ENCODE results near the gene MEF2B.
A peak's percentile ranks its signal among the peaks of the same experiment; 100 is the strongest.
"Not testable (repeated sequence)": the region's sequence is repeated elsewhere in the genome, so short reads cannot be mapped to it uniquely, and the experiment has no call there.

Gene MEF2B

DNA sequence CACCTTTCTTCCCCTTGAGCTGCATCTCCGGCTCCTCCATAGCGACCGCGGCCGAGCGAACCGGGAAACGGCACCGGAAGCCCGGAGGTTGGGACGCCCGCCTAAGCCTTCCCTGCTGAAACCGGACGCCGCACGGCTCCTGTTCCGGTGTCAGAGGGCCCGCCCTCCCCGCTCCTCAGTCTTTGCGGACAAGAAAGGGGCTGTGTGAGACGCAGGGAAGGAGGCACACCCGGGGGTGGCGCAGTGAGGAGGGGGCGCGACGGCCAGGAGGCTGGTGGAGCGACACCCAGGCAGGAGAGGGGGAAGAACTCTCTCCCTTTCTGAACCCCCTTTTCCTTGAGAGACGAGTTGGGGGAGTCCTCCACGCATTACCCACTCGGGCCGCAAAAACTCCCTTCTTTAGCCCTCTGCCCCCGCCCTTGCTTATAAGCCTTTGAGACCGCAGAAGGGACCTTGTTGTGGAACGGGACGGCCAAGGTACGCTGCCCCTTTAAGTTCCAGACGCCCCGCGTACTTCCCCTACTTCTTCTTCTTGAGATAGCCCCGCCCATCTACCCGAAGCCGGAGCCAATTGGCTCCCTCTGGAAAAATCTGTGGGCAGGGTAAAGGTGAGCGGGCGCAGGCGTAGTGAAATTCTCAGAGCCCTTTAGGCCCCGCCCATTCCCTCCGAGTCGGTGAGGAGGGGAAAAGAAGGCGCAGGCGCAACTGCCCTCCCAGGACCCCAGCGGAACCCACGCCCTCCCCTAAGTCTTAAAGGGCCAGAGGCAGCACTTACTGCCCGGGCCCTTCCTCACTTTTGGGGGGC, 22.2 kb upstream of the MEF2B start, which contains the start of the genes BORCS8 and RFXANK:
TSS of gene BORCS8 (minus strand) at position 75 of the 805 bp plus-strand sequence. CDS start at position 40, 35 bp downstream.
TSS of gene RFXANK (plus strand) at position 181 of the 805 bp plus-strand sequence. CDS start 1,689 bp downstream, outside the sequence.
- no peaks in the 10 kb centered on the region for H3K4me1 ChIP-seq (ENCODE audit: control insufficient read depth, insufficient read depth, low read length)
- H3K9ac ChIP-seq (ENCODE audit: low read depth, low read length), result peak within 1 kb of the TSS; percentile 80
- H3K27me3 ChIP-seq (ENCODE audit: control insufficient read depth, insufficient read depth, low read length), result no peaks in the 10 kb centered on the region
- H3K4me3 ChIP-seq (ENCODE audit: low read depth, low read length), result peak within 1 kb of the TSS; percentile 88
- H3K9me3 ChIP-seq (ENCODE audit: control insufficient read depth, insufficient read depth, low read length), result no peaks in the 10 kb centered on the region
- H3K27ac ChIP-seq (ENCODE audit: low read depth, low read length), result peak within 1 kb of the TSS; percentile 97
- peaks cover 19% of the 10 kb centered on the region for H3K36me3 ChIP-seq (ENCODE audit: control insufficient read depth, insufficient read depth, low read length)

DNA sequence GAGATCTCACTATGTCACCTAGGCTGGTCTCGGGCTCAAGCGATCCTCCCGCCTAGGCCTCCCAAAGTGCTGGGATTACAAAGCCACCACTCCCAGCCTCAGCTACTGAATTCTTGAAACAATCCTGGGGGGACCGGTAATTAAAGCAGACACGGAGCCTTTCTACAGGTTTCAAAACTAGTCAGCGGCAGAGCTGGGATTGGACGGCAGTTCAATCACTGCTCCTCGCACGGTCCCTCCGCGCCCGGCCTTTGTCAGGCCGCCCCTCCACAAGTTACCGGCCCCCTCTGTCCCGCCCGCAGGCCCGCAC, 21.7 kb upstream of the MEF2B start:
- no peaks in the 10 kb centered on the region for H3K27me3 ChIP-seq (ENCODE audit: control insufficient read depth, insufficient read depth, low read length)
- H3K27ac ChIP-seq (ENCODE audit: low read depth, low read length), result peak overlapping the region; percentile 97
- peaks cover 14% of the 10 kb centered on the region; the same call in 1 of the 2 replicates for H3K36me3 ChIP-seq (ENCODE audit: control insufficient read depth, insufficient read depth, low read length)
- H3K9me3 ChIP-seq (ENCODE audit: control insufficient read depth, insufficient read depth, low read length), result no peaks in the 10 kb centered on the region
- peak overlapping the region; percentile 80 for H3K9ac ChIP-seq (ENCODE audit: low read depth, low read length)
- H3K4me3 ChIP-seq (ENCODE audit: low read depth, low read length), result peak overlapping the region; percentile 88
- no peaks in the 10 kb centered on the region for H3K4me1 ChIP-seq (ENCODE audit: control insufficient read depth, insufficient read depth, low read length)

DNA sequence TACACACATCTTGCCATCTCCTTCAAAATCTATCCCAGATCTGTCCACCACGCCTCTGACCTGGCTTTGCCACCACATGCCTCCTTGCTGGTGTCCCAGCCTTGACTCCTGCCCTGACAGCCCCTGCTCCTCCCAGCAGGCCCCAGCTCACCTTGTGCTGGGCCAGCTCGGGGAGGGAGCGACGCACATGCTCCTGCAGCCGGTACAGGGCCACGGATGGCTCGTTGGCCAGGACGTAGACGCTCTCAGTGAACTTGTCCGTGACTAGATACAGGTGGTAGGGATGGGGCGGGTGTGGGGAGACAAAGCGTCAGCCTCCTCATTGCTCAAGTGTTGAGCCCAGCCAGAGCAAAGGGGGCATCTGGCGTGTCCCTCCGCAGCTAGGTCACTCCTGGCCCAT, 16.7 kb upstream of the MEF2B start:
- Histone ChIP-seq H3K36me3 (ENCODE audit: control insufficient read depth, insufficient read depth, low read length) (peaks cover 11% of the 10 kb centered on the region), H3K4me3 (ENCODE audit: low read depth, low read length) (no peak overlapping the region), H3K9ac (ENCODE audit: low read depth, low read length) (no peak overlapping the region), H3K4me1 (ENCODE audit: control insufficient read depth, insufficient read depth, low read length) (no peaks in the 10 kb centered on the region), H3K9me3 (ENCODE audit: control insufficient read depth, insufficient read depth, low read length) (no peaks in the 10 kb centered on the region), H3K27me3 (ENCODE audit: control insufficient read depth, insufficient read depth, low read length) (no peaks in the 10 kb centered on the region), H3K27ac (ENCODE audit: low read depth, low read length) (no peak overlapping the region)

- H3K27ac ChIP-seq (ENCODE audit: low read depth, low read length), result no peak overlapping the region
- H3K4me3 ChIP-seq (ENCODE audit: low read depth, low read length), result no peak overlapping the region
- H3K9me3 ChIP-seq (ENCODE audit: control insufficient read depth, insufficient read depth, low read length), result no peaks in the 10 kb centered on the region
- H3K36me3 ChIP-seq (ENCODE audit: control insufficient read depth, insufficient read depth, low read length), result peaks cover 11% of the 10 kb centered on the region
- no peak overlapping the region for H3K9ac ChIP-seq (ENCODE audit: low read depth, low read length)
- H3K4me1 ChIP-seq (ENCODE audit: control insufficient read depth, insufficient read depth, low read length), result no peaks in the 10 kb centered on the region
- no peaks in the 10 kb centered on the region for H3K27me3 ChIP-seq (ENCODE audit: control insufficient read depth, insufficient read depth, low read length)
Observed at GRCh38 chr19:19185853-19186740, 16.0 kb upstream of the MEF2B start.

DNA sequence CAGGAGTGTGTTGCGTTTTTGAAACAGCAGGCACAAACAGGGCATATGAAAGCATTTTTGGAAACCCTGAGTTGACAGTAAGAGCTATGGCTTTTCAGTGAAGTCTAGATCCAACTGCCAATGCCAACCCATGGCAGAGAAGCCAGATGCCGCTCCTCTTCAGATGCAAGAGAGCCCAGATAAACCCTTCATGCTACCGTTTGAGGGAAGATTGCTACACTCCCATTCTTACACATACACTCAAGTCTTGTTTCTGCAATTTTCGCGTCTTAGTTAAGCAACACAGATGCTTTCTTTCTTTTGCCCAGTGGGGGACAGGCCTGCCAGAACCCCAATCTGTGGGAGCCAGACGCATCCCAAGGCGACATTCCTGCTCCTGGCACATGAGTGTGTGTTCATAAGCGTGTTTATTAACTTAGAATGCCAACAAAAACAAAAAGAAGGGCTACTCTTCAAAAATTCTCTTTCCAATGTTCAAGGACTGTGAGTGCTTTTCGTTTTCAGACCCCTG, 11.5 kb upstream of the MEF2B start:
- H3K4me3 ChIP-seq (ENCODE audit: low read depth, low read length), result no peak overlapping the region
- no peaks in the 10 kb centered on the region for H3K27me3 ChIP-seq (ENCODE audit: control insufficient read depth, insufficient read depth, low read length)
- no peaks in the 10 kb centered on the region for H3K9me3 ChIP-seq (ENCODE audit: control insufficient read depth, insufficient read depth, low read length)
- H3K27ac ChIP-seq (ENCODE audit: low read depth, low read length), result no peak overlapping the region
- H3K4me1 ChIP-seq (ENCODE audit: control insufficient read depth, insufficient read depth, low read length), result no peaks in the 10 kb centered on the region
- peaks cover 11% of the 10 kb centered on the region for H3K36me3 ChIP-seq (ENCODE audit: control insufficient read depth, insufficient read depth, low read length)
- H3K9ac ChIP-seq (ENCODE audit: low read depth, low read length), result no peak overlapping the region

DNA sequence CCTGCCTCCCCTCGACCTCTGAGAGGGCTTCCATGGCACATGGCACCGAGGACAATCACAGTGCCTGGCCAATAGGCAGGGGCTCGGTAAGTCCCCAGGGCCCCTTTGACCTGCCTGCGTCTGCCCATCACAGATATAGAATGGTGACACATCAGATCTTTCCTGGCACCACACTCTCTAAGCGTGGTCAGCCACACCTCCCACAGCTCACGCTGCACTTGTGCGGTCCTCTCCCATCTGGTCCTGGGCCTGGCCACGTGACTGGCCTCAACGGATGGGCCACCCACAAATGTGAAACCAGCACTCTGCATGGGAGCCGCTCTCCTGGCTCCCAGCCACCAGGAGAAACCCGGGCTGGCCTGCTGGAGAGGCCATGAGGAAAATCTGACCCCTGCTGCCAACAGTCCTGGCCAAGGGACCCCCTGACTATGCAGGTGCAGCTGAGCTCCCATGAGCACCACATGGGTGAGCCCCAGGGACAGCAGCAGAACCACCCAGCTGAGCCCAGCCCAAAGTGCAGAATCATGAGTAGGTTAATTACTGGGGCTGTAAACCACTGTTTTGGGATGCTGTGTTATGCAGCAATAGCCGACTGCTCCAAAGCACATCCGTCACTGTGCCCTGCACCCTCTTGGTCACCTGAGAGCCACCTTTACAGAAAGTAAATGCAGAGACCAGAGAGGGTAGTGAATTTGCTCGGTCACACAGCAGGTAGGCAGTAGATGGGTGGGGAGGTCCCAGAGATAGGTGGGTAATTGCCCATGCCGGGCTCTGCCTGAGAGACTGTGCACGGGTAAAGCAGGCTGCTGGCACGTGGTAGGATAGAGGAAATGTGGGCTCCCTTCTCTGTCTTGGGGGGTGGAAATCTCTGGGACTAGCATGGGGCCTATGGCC, 9.7 kb upstream of the MEF2B start:
- no peak overlapping the region for H3K9ac ChIP-seq (ENCODE audit: low read depth, low read length)
- H3K27ac ChIP-seq (ENCODE audit: low read depth, low read length), result no peak overlapping the region
- no peaks in the 10 kb centered on the region for H3K9me3 ChIP-seq (ENCODE audit: control insufficient read depth, insufficient read depth, low read length)

DNA sequence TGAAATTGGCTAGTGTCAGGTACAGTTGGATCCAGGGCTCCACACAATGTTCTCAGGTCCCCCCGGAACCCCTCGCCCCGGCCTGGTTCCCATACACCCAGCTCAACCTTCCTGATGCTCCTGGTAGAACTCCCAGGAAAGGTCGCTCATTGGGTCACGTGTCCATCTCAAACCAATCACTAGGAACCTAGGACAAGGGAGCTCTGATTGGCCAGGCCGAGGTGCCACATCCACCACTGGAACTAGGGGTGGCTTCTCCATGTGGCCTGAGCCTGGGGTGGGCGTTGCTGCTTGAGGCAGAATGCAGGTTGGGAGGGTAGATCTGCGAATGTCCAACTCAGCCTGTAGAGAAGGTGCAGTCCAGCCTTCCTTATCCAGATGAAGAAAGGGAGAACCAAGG, 6.9 kb upstream of the MEF2B start:
- Histone ChIP-seq H3K27ac (ENCODE audit: low read depth, low read length) (no peak overlapping the region), H3K9me3 (ENCODE audit: control insufficient read depth, insufficient read depth, low read length) (no peaks in the 10 kb centered on the region), H3K36me3 (ENCODE audit: control insufficient read depth, insufficient read depth, low read length) (peaks cover 1% of the 10 kb centered on the region; the same call in 1 of the 2 replicates), H3K4me3 (ENCODE audit: low read depth, low read length) (no peak overlapping the region), H3K9ac (ENCODE audit: low read depth, low read length) (no peak overlapping the region), H3K27me3 (ENCODE audit: control insufficient read depth, insufficient read depth, low read length) (0 out of 2 replicates have a peak, but pooled peaks cover 3% of the 10 kb centered on the region), H3K4me1 (ENCODE audit: control insufficient read depth, insufficient read depth, low read length) (peaks cover 5% of the 10 kb centered on the region)

More for the DNA sequence above, 9.7 kb upstream of the MEF2B start:
- Histone ChIP-seq H3K4me3 (ENCODE audit: low read depth, low read length) (no peak overlapping the region), H3K27me3 (ENCODE audit: control insufficient read depth, insufficient read depth, low read length) (no peaks in the 10 kb centered on the region), H3K4me1 (ENCODE audit: control insufficient read depth, insufficient read depth, low read length) (no peaks in the 10 kb centered on the region), H3K36me3 (ENCODE audit: control insufficient read depth, insufficient read depth, low read length) (peaks cover 11% of the 10 kb centered on the region; the same call in 1 of the 2 replicates)

GRCh38 chr19:19173243-19173642, 3.2 kb upstream of the MEF2B start:
- H3K27ac ChIP-seq (ENCODE audit: low read depth, low read length); H3K9me3 ChIP-seq (ENCODE audit: control insufficient read depth, insufficient read depth, low read length); H3K36me3 ChIP-seq (ENCODE audit: control insufficient read depth, insufficient read depth, low read length); H3K9ac ChIP-seq (ENCODE audit: low read depth, low read length); H3K4me3 ChIP-seq (ENCODE audit: low read depth, low read length): not testable (repeated sequence)
- Histone ChIP-seq H3K27me3 (ENCODE audit: control insufficient read depth, insufficient read depth, low read length) (peaks cover 25% of the 10 kb centered on the region), H3K4me1 (ENCODE audit: control insufficient read depth, insufficient read depth, low read length) (peaks cover 12% of the 10 kb centered on the region)

DNA sequence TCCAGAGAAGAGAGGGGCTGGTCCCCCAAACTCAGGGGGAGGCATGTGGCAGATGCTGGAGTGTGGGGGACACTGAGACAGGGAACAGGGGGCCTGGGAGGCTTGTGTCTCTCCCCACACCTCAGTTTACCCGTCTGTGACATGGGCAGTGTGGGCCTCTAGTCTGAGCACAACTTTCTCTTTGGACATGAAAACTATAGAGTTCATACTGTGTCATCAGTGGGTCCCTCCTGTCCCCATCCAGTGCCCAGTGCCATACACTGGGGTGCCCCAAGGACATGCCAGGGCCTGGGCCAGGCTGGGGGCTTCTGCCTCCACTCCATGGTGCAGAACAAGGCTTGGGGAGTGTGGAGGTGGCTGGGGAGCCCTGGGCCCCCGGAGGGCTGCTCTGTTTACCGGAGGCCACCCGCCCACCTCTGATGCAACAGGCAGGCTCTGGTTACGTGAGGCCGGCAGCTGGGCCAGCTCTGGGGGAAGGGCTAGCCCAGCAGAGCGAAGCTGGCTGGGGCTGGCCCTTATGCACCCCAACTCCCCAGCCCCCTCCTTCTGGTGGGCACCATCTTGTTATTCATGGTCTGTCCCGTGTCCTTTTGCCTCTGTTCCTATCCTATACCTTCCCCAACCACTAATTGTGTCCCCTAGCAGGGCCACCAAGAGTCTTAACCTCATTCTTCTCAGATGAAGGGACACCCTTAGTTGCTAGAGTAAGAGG, 1.9 kb upstream of the MEF2B start:
- Histone ChIP-seq H3K4me1 (ENCODE audit: control insufficient read depth, insufficient read depth, low read length) (peaks cover 12% of the 10 kb centered on the region), H3K27ac (ENCODE audit: low read depth, low read length) (no peak overlapping the region), H3K9me3 (ENCODE audit: control insufficient read depth, insufficient read depth, low read length) (no peaks in the 10 kb centered on the region), H3K36me3 (ENCODE audit: control insufficient read depth, insufficient read depth, low read length) (no peaks in the 10 kb centered on the region), H3K9ac (ENCODE audit: low read depth, low read length) (no peak overlapping the region), H3K27me3 (ENCODE audit: control insufficient read depth, insufficient read depth, low read length) (peaks cover 31% of the 10 kb centered on the region), H3K4me3 (ENCODE audit: low read depth, low read length) (no peak overlapping the region)
